ENCODE measurements around the gene NDRG3.

Gene NDRG3

DNA sequence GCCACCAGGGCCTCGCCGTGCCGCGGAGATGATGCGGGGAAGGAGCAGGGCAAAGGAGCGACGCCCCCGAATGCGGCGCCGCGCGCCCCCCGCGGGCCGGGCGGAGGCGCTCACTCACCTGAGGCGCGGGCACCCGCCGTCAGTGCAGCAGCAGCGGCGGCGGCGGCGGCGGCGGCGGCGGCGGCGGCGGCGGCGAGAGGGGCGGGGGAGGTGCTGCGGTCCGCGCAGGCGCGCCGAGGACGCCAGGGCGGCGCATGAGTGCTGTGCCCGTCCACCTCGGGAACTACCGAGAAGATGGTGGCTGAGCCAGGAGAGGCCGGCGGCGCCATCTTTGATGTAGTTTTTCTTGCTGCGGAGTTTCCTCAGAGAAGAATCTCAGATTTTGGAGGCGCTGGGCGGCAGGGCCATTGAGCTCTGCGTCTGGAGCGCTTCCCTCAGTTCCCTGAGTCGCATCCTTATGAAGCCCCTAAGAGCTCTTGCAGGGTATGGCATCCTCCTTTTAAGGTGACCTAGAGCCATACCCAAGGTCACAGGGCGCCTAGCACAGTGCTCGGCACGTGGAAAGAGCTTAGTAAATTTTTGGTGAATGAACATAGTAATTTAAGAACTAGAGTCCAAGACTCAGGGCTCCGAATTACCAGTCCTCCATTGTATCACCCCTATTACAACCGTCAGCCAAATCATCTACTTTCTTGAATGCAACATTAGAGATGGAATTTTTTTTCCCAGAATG, at the start of gene NDRG3:
TSS of gene NDRG3 (minus strand) at position 164 of the 733 bp plus-strand sequence. CDS start 24,355 bp downstream, outside the sequence.
- DNase-seq (ENCODE audit: low spot score), result peak; percentile 98

DNA sequence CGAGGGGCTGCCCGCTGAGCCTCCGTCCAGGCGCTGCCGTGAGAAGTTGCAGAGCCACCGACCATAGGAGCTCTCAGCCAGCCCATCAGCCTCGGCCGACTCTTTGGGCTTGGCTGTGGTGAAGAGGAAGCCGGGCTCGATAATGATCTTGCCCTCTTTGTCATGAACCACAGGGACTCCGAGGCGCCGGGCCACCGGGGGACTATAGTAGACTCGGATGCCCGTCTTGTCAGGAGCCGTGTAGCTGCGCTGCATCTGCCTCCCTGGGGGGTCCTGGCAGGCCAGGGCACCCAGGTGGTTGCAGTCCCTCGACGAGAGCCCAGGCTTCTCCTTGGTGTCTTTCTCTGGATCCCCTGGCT, 48.2 kb upstream of the NDRG3 start:
- DNase-seq (ENCODE audit: low spot score), result no peak

DNA sequence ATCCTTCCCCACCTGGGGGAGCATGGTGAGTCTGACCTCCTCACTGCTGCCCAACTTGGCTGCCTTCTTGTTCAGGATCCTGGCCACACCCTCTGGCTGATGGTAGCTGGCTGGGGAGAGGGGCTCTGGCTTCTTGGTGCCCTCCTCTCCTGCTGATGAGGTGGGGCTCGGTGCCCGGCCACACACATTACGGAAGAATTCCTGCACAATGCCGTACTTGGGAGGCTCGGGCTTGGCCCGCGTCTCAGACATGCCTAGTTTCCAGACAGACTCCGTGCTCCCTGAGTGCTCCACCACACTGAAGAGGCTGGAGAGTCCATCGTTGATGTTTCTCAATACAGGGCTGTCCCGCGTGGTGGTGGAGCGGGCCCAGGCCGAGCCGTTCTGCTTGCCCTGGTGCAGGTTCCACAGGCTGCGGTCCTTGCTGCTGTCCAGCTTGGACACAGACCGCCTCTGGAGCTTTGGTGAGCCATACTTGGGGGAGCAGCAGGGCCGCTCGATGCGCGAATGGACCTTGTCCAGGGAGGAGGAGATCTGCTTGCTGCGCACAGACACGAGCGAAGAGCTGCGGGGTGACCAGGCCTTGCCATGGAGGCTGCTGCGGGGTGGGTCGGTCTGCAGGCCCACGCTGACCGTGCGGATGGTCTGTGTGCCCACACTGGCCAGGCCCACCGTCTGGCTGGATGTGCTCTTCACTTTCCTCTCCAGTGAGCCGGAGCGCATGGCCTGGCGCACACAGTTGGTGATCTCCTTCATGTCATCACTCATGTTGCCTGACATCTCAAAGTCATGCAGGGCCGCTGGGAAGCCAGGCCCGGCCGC, 47.6 kb upstream of the NDRG3 start:
- no peak for DNase-seq (ENCODE audit: low spot score)

DNA sequence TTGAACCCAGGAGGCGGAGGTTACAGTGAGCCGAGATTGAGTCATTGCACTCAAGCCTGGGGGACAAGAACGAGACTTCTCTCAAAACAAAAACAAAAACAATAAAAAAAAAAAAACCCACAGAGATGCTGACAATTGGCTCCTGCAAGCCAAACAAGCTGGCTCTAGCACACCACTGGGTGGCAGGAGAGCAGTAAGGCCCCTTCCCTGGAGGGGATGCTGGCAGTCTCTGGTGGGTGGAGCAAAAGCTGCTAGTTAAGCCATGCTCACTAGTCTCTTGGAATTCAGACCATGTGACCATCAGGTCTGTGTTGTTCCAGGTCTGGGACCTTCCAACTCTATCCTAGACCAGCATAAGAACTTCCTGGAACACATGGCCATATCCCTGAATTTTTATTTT, 46.5 kb upstream of the NDRG3 start:
- DNase-seq (ENCODE audit: low spot score), result peak; percentile 88

DNA sequence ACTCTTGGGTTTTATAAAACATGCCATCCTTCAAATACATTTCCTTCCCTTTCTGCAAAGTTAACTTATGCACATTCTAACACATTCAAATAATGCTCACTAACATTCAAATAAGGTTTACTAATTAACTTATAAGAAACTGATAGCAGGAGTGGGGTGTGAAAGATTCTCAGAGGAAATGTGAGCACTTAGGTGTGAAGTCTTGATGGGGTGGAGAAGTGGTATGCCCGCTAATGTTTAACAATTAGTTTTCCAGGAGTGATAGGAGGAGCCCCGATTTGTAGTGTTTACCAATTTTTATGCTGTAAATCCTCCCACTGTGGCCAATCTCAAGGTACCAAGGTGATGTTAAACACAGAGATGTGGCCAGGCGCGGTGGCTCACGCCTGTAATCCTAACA, 46.0 kb upstream of the NDRG3 start:
- DNase-seq (ENCODE audit: low spot score), result no peak

DNA sequence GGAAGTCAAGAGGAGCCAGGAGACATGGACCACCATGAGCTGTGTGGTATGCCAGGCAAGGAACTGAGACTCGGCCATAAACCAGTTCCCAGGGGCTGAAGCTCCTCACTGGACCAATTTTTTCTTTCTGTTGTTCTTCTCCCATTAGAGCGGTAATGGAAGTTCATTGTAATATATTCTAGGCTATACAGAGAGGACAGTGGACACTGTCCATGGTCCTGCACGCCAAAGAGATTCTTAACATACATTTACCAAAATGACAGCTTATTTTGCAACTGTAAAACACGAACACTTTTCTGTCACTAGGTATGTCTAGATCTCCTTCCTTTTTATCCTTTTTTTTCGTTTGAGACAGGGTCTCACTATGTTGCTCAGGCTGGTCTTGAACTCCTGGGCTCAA, 40.8 kb upstream of the NDRG3 start:
- no peak for DNase-seq (ENCODE audit: low spot score)

DNA sequence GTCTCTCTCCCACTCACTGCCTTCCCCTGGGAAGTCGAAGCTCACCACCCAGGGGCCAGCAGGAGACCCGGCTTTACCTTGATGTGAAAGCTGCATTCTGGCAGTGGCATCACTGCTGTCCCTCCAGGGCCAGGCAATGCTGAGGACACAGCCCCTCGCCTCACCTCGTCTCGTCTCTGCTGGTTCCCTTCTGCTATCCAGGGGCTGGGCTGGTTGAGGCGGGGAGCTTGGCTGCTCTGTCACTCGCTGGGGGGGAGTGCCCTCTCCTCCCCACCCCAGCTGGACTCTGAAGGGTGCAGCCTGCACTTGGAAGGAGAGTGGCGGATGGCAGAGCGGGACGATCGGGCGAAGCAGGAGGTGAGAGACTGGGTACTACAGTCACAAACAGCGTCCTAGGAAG, 40.4 kb upstream of the NDRG3 start:
- DNase-seq (ENCODE audit: low spot score), result no peak

DNA sequence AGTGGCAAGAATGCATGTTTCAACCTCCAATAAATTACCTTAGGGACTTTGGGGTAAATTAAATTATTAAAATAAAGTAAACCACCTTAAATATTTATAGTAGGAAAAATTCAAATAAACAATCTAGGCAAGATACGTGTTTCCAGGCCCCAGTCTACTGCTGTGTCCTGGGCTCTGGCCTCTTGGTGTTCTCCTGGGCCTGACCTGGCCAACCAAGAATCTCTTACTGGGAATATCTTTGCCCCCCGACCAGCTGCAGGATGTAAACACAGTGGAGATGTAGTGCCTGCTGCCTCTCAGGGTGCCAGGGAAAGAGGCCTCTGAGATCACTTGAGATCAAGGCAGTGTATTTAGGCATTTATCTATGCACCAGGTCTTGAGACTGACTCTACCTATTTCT, 39.4 kb upstream of the NDRG3 start:
- DNase-seq (ENCODE audit: low spot score), result no peak

DNA sequence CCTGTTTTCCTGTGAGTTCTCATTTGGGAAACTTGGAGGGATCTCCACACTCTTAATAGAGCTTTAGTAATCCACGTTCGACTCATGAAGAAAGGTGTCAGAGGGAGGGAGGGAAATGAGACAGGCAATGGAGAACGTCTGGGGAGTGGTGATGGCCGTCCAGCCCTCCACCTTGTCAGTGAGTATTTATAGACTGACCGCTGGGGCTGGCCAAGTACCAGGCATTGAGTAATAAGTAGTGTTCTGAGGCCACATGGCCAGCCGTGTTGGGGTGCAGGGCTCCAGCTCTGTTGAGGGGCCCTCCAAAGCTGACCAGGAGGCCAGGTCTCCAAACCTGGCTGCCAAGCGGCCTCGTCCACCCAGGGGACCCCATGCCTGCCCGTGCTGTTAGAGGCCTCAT, 39.0 kb upstream of the NDRG3 start:
- no peak for DNase-seq (ENCODE audit: low spot score)

DNA sequence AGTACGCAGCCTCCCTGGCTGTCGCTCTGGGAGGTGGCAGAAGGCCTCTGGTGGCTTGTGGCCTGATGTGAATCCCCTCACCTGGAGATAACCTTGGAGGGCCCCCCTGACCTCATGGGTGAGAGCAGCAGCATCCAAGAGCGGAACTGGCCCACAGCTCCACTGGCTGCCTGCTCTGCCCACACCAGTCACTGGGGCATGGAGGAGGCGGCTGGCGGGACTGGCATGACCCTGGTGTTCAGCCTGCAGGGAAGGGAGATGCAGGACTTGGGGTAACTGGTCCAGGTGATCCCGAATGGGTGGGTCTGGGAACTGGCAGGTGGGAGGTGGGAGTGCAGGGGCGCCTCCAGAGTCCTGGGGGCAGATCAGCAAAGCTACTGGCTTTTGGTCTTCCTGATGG, 38.2 kb upstream of the NDRG3 start:
- no peak for DNase-seq (ENCODE audit: low spot score)

DNA sequence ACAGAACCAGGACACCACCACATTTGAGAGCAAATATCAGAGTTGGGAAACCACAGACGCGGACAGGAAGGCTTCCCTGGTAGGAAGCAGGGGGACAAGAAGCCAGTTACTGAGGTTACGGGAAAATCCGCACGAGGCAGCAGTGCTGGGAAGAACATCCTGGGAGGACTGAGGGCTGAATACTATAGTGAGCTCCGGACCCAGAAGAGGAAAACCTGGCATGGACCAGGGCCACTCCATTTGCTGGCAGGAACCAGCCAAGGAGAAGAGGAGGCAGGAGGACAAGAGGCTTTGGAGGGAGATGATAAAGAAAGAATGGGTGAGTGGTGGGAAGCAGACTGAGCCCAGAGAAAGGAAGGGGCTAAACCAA, 33.8 kb upstream of the NDRG3 start:
- DNase-seq (ENCODE audit: low spot score), result peak; percentile 39

DNA sequence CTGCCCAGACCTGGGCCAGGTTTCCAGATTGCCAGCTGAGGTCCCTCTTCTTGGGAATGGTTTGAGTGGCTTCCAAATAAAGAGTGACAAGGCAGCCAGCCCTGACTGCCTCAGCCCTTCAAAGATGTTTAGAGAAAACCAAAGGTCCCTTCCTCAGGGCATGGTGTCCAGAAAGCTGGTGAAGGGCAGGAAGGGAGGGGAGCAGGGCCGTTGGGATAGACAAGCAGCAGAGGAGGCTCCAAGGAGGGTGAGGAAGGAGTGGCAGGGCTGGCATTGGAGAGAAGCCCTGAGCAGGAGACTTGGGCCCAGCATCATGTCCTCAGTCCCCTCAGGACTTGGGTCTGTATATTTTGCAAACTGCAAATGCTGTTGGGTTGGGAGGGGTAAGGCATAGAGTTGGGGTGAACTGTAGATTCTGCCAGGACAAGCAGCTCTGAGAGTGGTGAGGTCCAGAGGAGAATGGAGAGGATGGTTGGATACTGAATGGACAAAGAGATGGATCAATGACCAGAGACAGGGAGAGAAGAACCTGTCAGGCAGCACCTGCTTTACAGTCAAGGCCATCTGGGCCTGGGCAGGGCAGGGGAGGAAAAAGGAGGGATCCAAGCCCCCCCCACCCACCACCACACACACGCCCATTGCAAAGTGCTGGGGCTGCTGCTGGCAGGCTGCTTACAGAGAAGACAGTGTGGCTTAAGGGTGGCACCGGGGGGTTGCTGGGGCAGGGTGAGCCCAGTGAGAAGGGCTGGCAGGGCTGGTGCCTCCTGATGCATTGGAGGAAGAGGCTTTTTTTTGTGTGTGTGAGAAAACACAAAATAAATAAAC, 33.2 kb upstream of the NDRG3 start:
- no peak for DNase-seq (ENCODE audit: low spot score)

DNA sequence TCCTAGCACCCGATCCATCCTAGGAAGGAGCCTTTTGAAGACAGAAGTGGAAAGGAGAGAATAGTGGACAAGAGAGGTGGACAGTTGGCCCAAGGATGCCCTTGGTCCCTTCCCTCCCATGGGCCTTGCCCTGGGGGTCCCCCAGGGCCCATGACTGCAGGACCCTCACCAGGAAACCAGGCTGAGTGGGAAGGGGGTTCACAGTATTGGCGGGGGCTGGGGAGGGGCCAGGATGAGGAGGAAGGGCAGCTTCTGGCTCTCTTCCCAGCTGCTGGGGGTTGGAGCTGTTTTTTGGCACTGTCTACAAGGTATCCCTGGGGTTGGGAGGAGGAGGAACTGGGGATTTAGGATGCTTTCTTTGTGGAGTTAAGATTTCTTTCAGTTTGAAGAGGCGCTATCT, 31.7 kb upstream of the NDRG3 start:
- DNase-seq (ENCODE audit: low spot score), result no peak

DNA sequence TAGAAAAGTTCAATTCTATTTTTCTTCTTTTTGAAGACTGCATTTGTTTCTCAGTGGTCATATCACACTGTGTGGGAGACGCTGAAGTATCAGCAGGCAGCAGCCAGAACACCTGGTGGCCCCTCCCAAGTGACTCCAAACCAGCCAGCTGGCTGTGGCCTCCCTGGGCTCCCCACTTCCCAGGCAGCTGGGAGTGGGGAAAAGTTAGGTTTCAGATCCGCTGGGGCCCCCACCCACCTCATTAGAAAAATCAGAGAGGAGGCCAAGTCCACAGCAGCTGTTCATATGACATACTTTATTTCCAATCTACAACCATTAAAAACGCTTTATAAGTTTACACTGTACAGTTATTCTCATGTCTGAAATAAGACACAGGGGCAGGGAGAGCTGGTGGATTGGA, 31.3 kb upstream of the NDRG3 start:
- no peak for DNase-seq (ENCODE audit: low spot score)

DNA sequence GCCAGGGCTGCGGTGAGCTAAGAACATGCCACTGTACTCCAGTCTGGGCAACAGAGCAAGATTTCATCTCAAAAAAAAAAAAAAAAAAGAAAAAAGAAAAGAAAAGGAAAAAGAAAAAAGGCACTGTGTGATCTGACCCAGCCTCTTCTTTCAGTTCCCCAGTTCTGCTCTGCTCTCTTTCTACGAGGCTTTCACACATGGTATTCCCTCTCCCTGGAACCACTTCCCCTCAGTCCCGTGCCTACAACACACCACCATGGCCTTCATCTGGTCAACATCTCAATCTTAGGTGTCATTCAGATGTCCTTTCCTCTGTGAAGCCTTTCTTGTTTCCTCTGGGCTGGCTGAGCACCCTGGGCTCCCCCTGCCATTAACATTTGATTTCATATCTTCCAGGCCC, 29.9 kb upstream of the NDRG3 start:
- no peak for DNase-seq (ENCODE audit: low spot score)

DNA sequence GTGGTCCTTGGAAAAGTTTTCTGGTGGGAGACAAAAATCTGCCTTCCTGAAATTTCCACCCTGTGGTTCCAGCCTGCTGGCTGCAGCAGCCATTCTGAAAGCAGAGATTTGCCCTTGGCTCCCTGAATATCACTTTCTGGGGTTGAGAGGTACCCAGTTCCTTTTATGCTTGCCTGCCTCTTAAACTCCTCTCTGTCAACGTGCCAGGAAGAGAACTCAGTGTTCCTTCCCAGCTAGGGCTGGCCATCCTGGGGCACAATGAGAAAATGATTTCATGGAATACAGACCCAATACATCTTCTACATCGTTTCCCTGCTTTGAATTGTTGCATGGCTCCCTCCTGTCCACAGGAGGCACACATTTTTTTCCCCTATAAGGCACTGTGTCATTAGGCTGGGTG, 29.3 kb upstream of the NDRG3 start:
- DNase-seq (ENCODE audit: low spot score), result no peak

DNA sequence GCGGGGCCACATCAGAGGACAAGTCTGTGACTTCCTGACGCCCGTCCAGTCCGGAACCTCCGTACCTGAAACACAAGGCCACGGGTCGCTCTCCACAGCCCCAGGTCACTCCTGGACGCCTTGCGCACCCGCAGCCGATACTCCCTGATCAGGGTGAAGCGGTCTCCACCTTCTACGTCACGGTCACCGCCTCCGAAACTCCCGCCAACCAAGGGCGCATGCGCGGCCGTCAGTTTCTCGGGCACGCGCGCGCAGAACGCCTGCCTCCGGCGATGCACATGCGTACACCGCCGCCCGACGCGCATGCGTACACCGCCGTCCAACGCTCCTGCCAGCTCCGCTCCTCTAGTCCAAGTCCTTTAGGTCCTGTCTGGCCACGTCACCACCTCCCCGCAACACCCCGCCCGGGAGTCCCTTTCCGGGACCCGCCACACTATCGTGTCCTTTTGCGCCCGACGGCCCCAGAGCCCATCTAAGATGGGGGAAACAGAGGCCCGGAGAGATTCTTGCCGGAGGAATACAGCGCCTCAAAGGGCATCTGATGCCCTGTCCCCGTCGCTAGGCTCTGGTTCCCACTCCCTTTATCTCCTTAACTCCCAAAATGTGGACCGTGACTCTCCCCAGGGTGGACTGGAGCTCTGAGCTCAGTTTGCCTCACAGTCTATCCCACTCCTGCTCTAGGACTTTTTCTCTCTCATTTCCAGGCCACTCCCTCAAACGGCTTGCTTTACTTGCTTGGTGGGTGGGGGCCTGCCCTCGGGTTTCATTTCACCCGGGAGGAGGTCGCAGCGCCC, 27.9 kb upstream of the NDRG3 start, which contains the start of gene DSN1:
TSS of gene DSN1 (minus strand) at position 167 of the 794 bp plus-strand sequence. CDS start 2,305 bp downstream, outside the sequence.
- DNase-seq (ENCODE audit: low spot score), result peak; percentile 98

DNA sequence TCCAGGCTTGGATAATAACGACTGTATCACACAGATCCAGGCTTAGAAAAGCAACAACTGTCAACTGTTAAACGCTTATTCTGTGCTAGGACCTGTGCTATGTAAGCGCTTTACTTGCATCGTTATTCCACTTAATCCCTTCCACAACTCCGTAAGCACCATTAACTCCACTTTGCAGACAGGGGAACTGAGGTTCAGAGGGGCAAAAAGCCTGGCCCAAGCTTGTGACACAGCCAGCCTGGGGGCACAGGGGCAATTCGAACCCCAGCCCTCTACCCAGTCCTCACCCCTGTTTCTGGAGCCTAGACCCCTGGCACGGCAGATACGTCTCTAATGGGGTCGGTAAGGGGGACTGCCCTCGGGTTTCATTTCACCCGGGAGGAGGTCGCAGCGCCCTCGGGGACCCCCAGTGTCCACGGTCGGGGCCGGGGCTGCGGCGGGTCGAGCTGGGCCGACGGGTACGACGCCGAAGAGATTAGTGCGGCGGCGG, 27.3 kb upstream of the NDRG3 start:
- no peak for DNase-seq (ENCODE audit: low spot score)

DNA sequence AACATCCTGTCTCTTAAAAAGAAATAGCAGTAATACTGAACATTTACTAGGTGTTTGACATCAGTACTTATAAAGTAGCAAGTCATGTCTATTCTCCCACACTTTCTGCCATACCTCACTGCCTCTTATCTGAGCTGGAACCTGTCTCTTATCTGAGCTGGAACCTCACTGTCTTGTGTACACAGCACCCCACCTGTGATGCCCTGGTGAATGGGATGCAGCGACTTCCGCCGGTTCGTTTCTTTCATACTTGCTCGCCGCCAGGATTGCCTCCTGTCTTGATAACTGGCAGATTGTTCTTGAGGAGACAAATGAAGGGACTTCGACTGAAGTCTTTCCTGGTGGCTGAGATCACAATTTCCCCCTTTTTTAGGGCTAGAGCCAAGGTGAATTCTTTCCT, 24.8 kb upstream of the NDRG3 start:
- DNase-seq (ENCODE audit: low spot score), result no peak

DNA sequence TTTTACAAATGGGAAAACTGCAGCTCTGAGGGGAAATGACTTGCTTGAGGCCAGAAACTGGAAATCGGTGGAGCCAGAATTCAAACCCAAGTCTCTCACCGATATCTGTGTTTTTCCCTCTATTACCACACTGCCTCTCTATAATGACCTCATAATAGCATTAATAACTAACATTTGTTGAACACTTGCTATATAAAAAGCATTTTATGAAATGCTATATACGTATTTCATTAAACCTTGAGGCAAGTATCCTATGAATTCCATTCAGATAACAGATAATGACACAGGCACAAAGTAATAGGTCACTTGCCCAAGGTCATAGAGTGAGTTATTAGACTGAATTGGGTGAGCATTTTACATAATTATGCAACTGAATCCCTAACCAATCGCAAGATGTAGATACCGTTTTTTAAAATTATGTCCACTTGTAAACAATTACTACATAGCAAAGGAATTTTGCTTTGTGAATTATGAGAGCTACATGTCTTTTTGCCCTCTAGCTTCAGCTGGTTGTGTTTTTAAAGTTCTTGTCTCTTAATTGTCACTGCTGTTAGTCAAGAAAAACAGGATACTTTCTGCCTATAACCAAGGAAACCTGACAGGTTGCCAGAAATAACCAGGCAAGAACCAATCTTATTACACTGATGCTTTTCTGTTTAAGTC, 23.0 kb upstream of the NDRG3 start:
- no peak for DNase-seq (ENCODE audit: low spot score)

DNA sequence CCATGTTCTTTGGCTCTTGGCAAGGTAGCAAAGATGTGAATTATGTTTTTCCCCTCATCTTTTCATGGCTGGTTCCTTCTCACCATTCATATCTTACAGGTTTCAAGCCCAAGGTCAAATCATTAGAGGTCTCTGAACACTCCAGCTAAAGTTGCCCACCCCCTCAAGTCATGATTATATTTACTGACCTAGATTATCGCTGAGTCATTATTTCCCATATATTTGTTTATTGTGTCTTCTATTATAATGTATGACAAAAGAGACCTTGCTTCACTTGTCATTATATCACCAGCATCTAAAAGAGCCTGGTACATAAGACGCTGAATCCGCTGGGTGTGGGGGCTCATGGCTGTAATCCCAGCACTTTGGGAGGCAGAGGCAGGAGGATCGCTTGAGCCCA, 15.2 kb upstream of the NDRG3 start:
- DNase-seq (ENCODE audit: low spot score), result no peak

Data from iPS-NIHi11 (cell line).